Endothelial cell of umbilical vein (primary cell): Measurements from ENCODE around the gene EFCAB8.

Experiments
- FOS ChIP-seq: IDR thresholded peaks from 2 replicates; pipeline ENCODE4 v1.6.1; 2011; ENCODE audit warnings: mild to moderate bottlenecking, low read length, moderate library complexity, borderline replicate concordance; ENCODE audit not compliant: insufficient read depth
- GATA2 ChIP-seq: IDR thresholded peaks from 2 replicates; pipeline ENCODE4 v1.7.0; 2011; ENCODE audit warnings: low read depth, mild to moderate bottlenecking, moderate library complexity, mixed read lengths, low read length; ENCODE audit not compliant: insufficient read length, insufficient read depth
- POLR2A ChIP-seq: IDR thresholded peaks from 2 replicates; pipeline ENCODE4 v1.6.1; 2012; ENCODE audit warnings: low read depth, mild to moderate bottlenecking, control low read depth, low read length
- POLR2AphosphoS5 ChIP-seq: IDR thresholded peaks from 2 replicates; pipeline ENCODE4 v1.6.1; 2012; ENCODE audit warnings: low read depth, mild to moderate bottlenecking, control low read depth, low read length, moderate library complexity; ENCODE audit not compliant: insufficient read depth
- TF ChIP-seq, protein P1 (sequence below), 2 donors: IDR thresholded peaks; 1 replicate in 1 of 2; 2 replicates in 1 of 2; pipeline ENCODE4 v1.5.1; 2011; ENCODE audit warnings: low read length in 2 of 2, mild to moderate bottlenecking in 2 of 2, moderate library complexity in 2 of 2, control low read depth in 1 of 2, inconsistent platforms in 1 of 2, low read depth in 1 of 2; ENCODE audit not compliant: insufficient read depth in 1 of 2; ENCODE audit errors: extremely low read depth in 1 of 2
- TF ChIP-seq, protein P2 (sequence below): IDR thresholded peaks from 2 replicates; pipeline ENCODE4 v1.6.1; 2011; ENCODE audit not compliant: insufficient read depth, insufficient read length

- TF ChIP-seq, protein P1, sequence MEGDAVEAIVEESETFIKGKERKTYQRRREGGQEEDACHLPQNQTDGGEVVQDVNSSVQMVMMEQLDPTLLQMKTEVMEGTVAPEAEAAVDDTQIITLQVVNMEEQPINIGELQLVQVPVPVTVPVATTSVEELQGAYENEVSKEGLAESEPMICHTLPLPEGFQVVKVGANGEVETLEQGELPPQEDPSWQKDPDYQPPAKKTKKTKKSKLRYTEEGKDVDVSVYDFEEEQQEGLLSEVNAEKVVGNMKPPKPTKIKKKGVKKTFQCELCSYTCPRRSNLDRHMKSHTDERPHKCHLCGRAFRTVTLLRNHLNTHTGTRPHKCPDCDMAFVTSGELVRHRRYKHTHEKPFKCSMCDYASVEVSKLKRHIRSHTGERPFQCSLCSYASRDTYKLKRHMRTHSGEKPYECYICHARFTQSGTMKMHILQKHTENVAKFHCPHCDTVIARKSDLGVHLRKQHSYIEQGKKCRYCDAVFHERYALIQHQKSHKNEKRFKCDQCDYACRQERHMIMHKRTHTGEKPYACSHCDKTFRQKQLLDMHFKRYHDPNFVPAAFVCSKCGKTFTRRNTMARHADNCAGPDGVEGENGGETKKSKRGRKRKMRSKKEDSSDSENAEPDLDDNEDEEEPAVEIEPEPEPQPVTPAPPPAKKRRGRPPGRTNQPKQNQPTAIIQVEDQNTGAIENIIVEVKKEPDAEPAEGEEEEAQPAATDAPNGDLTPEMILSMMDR (IDR thresholded peaks at IDR 0.05; ENCODE audit: extremely low read depth in 1 of 2, insufficient read depth in 1 of 2, low read depth in 1 of 2, low read length in 2 of 2) = no peak
- TF ChIP-seq, protein P2, sequence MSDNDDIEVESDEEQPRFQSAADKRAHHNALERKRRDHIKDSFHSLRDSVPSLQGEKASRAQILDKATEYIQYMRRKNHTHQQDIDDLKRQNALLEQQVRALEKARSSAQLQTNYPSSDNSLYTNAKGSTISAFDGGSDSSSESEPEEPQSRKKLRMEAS = no peak
- TF ChIP-seq FOS (no peak), POLR2A (no peak), POLR2AphosphoS5 (no peak), GATA2 (no peak)
These were observed 2.7 kb downstream of the EFCAB8 start for GRCh38 chr20:32861446-32861845.
